Mononuclear cell (primary cell): ENCODE results near the gene KYNU. TPM values are rescaled to one million over a fixed set of nuclear protein-coding genes. Genes with fewer than 3 reads are reported as not detected.
"Not testable (repeated sequence)": the region's sequence is repeated elsewhere in the genome, so short reads cannot be mapped to it uniquely, and the experiment has no call there.

Source experiments
- H3K27me3 ChIP-seq: 2 replicates; pipeline ENCODE4 v1.6.0; 2011; ENCODE audit warnings: low read length, control low read depth; ENCODE audit not compliant: insufficient read depth
- H3K4me1 ChIP-seq: 2 replicates; pipeline ENCODE4 v1.5.1; 2011; ENCODE audit warnings: mild to moderate bottlenecking, low read length, control low read depth; ENCODE audit not compliant: insufficient read depth
- H3K4me3 ChIP-seq: 2 replicates; pipeline ENCODE4 v1.5.1; 2011; ENCODE audit warnings: mild to moderate bottlenecking, low read length, moderate library complexity
- H3K9me3 ChIP-seq: 2 replicates; pipeline ENCODE4 v1.5.1; 2011; ENCODE audit warnings: low read depth, mild to moderate bottlenecking, control low read depth, low read length
- total RNA-seq: library from RNA; depleted of rRNA; stranded (reverse); fragments of >200 nt; gene quantifications from one replicate; pipeline ENCODE4 v1.2.3, GENCODE V29; 2012

The KYNU gene
- total RNA-seq, 1 donor, result 35.9 TPM

GRCh38 chr2:143083636-143084035, 206.2 kb downstream of the KYNU start:
- H3K4me3 ChIP-seq, result no peak overlapping the region
- no peaks in the 10 kb centered on the region for H3K9me3 ChIP-seq
- H3K4me1 ChIP-seq, result peaks cover 20% of the 10 kb centered on the region
- H3K27me3 ChIP-seq, result no peaks in the 10 kb centered on the region

- H3K27me3 ChIP-seq, result no peaks in the 10 kb centered on the region
- no peak overlapping the region for H3K4me3 ChIP-seq
- H3K9me3 ChIP-seq, result no peaks in the 10 kb centered on the region
- H3K4me1 ChIP-seq, result peaks cover 20% of the 10 kb centered on the region
Measured at GRCh38 chr2:143084462-143084861, 207.0 kb downstream of the KYNU start.

- H3K27me3 ChIP-seq, result no peaks in the 10 kb centered on the region
- peaks cover 20% of the 10 kb centered on the region for H3K4me1 ChIP-seq
- H3K4me3 ChIP-seq, result no peak overlapping the region
- no peaks in the 10 kb centered on the region for H3K9me3 ChIP-seq
Measured at GRCh38 chr2:143085125-143085784, 207.8 kb downstream of the KYNU start.

GRCh38 chr2:143087033-143087432, 209.6 kb downstream of the KYNU start:
- Histone ChIP-seq H3K4me1 (peaks cover 20% of the 10 kb centered on the region), H3K27me3 (no peaks in the 10 kb centered on the region), H3K9me3 (no peaks in the 10 kb centered on the region), H3K4me3 (no peak overlapping the region)

GRCh38 chr2:143088388-143088787, 210.9 kb downstream of the KYNU start:
- no peaks in the 10 kb centered on the region for H3K27me3 ChIP-seq
- no peak overlapping the region for H3K4me3 ChIP-seq

GRCh38 chr2:143089520-143089919, 212.1 kb downstream of the KYNU start:
- H3K4me3 ChIP-seq, H3K9me3 ChIP-seq, H3K27me3 ChIP-seq, H3K4me1 ChIP-seq: not testable (repeated sequence)

More at GRCh38 chr2:143088388-143088787, 210.9 kb downstream of the KYNU start:
- Histone ChIP-seq H3K4me1 (peaks cover 13% of the 10 kb centered on the region), H3K9me3 (no peaks in the 10 kb centered on the region)
